ENCODE data around the gene NOLC1. TPM values are rescaled to one million over a fixed set of nuclear protein-coding genes. Genes with fewer than 3 reads are reported as not detected.

NOLC1 gene
- total and polyA plus RNA-seq, 4 donors = 11.6 to 26.3 (median 20.4) TPM

GRCh38 chr10:102147561-102147960 lies 4.6 kb upstream of the NOLC1 start:
- H3K36me3 ChIP-seq (ENCODE audit: control insufficient read depth in 4 of 4, insufficient read depth in 3 of 4, low read depth in 1 of 4, low read length in 3 of 4) = peaks cover 5 to 57% (median 29%) of the 10 kb centered on the region in 4 donors
- DNase-seq (ENCODE audit: low spot score) = no peak
- H3K27me3 ChIP-seq (ENCODE audit: control insufficient read depth in 4 of 4, insufficient read depth in 4 of 4, low read length in 3 of 4) = no peaks in the 10 kb centered on the region
- H3K4me3 ChIP-seq (ENCODE audit: low read depth in 1 of 3, low read length in 3 of 3) = no peak overlapping the region
- H3K27ac ChIP-seq (ENCODE audit: low read depth in 1 of 2, low read length in 2 of 2) = no peak overlapping the region
- H3K9ac ChIP-seq (ENCODE audit: low read depth in 1 of 2, low read length in 2 of 2) = no peak overlapping the region
- H3K4me1 ChIP-seq (ENCODE audit: control insufficient read depth in 4 of 4, insufficient read depth in 4 of 4, low read length in 3 of 4) = peaks cover 0 to 7% (median 3%) of the 10 kb centered on the region in 4 donors
- H3K9me3 ChIP-seq (ENCODE audit: control insufficient read depth in 4 of 4, low read length in 3 of 4) = no peaks in the 10 kb centered on the region
- WGBS = 93% methylated on average over 1 of the region's 1 CpG
- TF ChIP-seq TAF1 (conservative IDR thresholded peaks at IDR 0.05) (no peak), SP1 (IDR thresholded peaks at IDR 0.05) (no peak), JUND (IDR thresholded peaks at IDR 0.05) (no peak), HNF4A (conservative IDR thresholded peaks at IDR 0.05) (no peak), RAD21 (IDR thresholded peaks at IDR 0.05) (no peak), ATF3 (IDR thresholded peaks at IDR 0.05) (no peak), YY1 (IDR thresholded peaks at IDR 0.05) (no peak), GABPA (IDR thresholded peaks at IDR 0.05 in 1 of 2, conservative IDR thresholded peaks at IDR 0.05 in 1 of 2) (no peak), MAX (IDR thresholded peaks at IDR 0.05) (no peak), HNF4G (IDR thresholded peaks at IDR 0.05) (no peak), RXRA (IDR thresholded peaks at IDR 0.05) (no peak), REST (IDR thresholded peaks at IDR 0.05) (no peak), EGR1 (IDR thresholded peaks at IDR 0.05; ENCODE audit: low read depth in 2 of 2) (no peak), FOXA1 (IDR thresholded peaks at IDR 0.05) (no peak), CTCF (IDR thresholded peaks at IDR 0.05; ENCODE audit: low read depth, low read length, missing input control) (no peak)

- H3K4me1 ChIP-seq (ENCODE audit: control insufficient read depth in 4 of 4, insufficient read depth in 4 of 4, low read length in 3 of 4) = peaks cover 0 to 13% (median 6%) of the 10 kb centered on the region in 4 donors
- H3K27ac ChIP-seq (ENCODE audit: low read depth in 1 of 2, low read length in 2 of 2) = no peak overlapping the region
- WGBS = 96% methylated on average over 13 of the region's 13 CpGs
- peaks cover 3 to 52% (median 25%) of the 10 kb centered on the region in 4 donors for H3K36me3 ChIP-seq (ENCODE audit: control insufficient read depth in 4 of 4, insufficient read depth in 3 of 4, low read depth in 1 of 4, low read length in 3 of 4)
- no peaks in the 10 kb centered on the region for H3K27me3 ChIP-seq (ENCODE audit: control insufficient read depth in 4 of 4, insufficient read depth in 4 of 4, low read length in 3 of 4)
- DNase-seq (ENCODE audit: low spot score) = no peak
- TF ChIP-seq JUND (IDR thresholded peaks at IDR 0.05) (no peak), HNF4A (conservative IDR thresholded peaks at IDR 0.05) (no peak), HNF4G (IDR thresholded peaks at IDR 0.05) (no peak), TAF1 (conservative IDR thresholded peaks at IDR 0.05) (no peak), MAX (IDR thresholded peaks at IDR 0.05) (no peak), GABPA (IDR thresholded peaks at IDR 0.05 in 1 of 2, conservative IDR thresholded peaks at IDR 0.05 in 1 of 2) (no peak), NR2F2 (IDR thresholded peaks at IDR 0.05) (no peak), SP1 (IDR thresholded peaks at IDR 0.05) (no peak), ATF3 (IDR thresholded peaks at IDR 0.05) (no peak), FOXA1 (IDR thresholded peaks at IDR 0.05) (no peak), EGR1 (IDR thresholded peaks at IDR 0.05; ENCODE audit: low read depth in 2 of 2) (no peak)
- H3K9me3 ChIP-seq (ENCODE audit: control insufficient read depth in 4 of 4, low read length in 3 of 4) = no peaks in the 10 kb centered on the region
- H3K4me3 ChIP-seq (ENCODE audit: low read depth in 1 of 3, low read length in 3 of 3) = no peak overlapping the region
- H3K9ac ChIP-seq (ENCODE audit: low read depth in 1 of 2, low read length in 2 of 2) = no peak overlapping the region
Observed at GRCh38 chr10:102148275-102148674, 3.9 kb upstream of the NOLC1 start.

Measured in liver (tissue), 9 donors.